CD4-positive, CD25-positive, alpha-beta regulatory T cell (primary cell): ENCODE data around the gene MDM2. TPM values are rescaled to one million over a fixed set of nuclear protein-coding genes. Genes with fewer than 3 reads are reported as not detected.
A peak's percentile ranks its signal among the peaks of the same experiment; 100 is the strongest.
"Not testable (repeated sequence)": the region's sequence is repeated elsewhere in the genome, so short reads cannot be mapped to it uniquely, and the experiment has no call there.

Source experiments
- ATAC-seq, 2 donors: fragments of 150-1000 bp; cut with Tn5 transposase; one replicate each; pipeline ENCODE4 v1.10.0; 2021; ENCODE audit warnings: low read depth in 2 of 2, moderate number of reproducible peaks in 2 of 2, moderate library complexity in 1 of 2
- DNase-seq, 3 donors: peaks; one replicate each; pipeline versions ENCODE4 v3.0.0 to v3.0.0-alpha.2; 2012 to 2022; ENCODE audit warnings: mixed read lengths in 1 of 3
- H3K27ac ChIP-seq: one replicate; pipeline ENCODE4 v1.7.0; 2013; ENCODE audit warnings: mild to moderate bottlenecking, low read length; ENCODE audit not compliant: insufficient read depth, poor library complexity, severe bottlenecking
- H3K27me3 ChIP-seq: one replicate; pipeline ENCODE4 v1.7.0; 2013; ENCODE audit warnings: low read length; ENCODE audit not compliant: control insufficient read depth, insufficient read depth
- H3K36me3 ChIP-seq: one replicate; pipeline ENCODE4 v1.7.0; 2013; ENCODE audit warnings: mild to moderate bottlenecking, low read length, moderate library complexity; ENCODE audit not compliant: control insufficient read depth, insufficient read depth
- H3K4me1 ChIP-seq: 2 replicates; pipeline ENCODE4 v1.7.0; 2013; ENCODE audit warnings: mild to moderate bottlenecking, low read length; ENCODE audit not compliant: insufficient read depth, control insufficient read depth, poor library complexity, severe bottlenecking
- H3K4me3 ChIP-seq: one replicate; pipeline ENCODE4 v1.7.0; 2013; ENCODE audit warnings: low read depth, mild to moderate bottlenecking, low read length, moderate library complexity
- H3K9me3 ChIP-seq, 2 experiments: 1 replicate in 1 of 2; 2 replicates in 1 of 2; pipeline ENCODE4 v1.7.0; 2013; ENCODE audit warnings: low read length in 2 of 2, mild to moderate bottlenecking in 1 of 2, moderate library complexity in 1 of 2; ENCODE audit not compliant: control insufficient read depth in 2 of 2
- H3K27ac Mint-ChIP-seq, 3 donors: one replicate each; pipeline ENCODE4 v1.8.0; 2020 to 2022; ENCODE audit warnings: mild to moderate bottlenecking in 3 of 3, mixed read lengths in 3 of 3, moderate library complexity in 2 of 3
- H3K27me3 Mint-ChIP-seq: one replicate; pipeline ENCODE4 v1.8.0; 2022; ENCODE audit warnings: mild to moderate bottlenecking, mixed read lengths
- H3K36me3 Mint-ChIP-seq: one replicate; pipeline ENCODE4 v1.8.0; 2020; ENCODE audit warnings: mixed read lengths
- H3K4me1 Mint-ChIP-seq, 4 donors: one replicate each; pipeline ENCODE4 v1.8.0; 2020 to 2022; ENCODE audit warnings: mixed read lengths in 4 of 4, mild to moderate bottlenecking in 1 of 4
- H3K4me3 Mint-ChIP-seq, 4 donors: one replicate each; pipeline ENCODE4 v1.8.0; 2020 to 2022; ENCODE audit warnings: mild to moderate bottlenecking in 4 of 4, mixed read lengths in 4 of 4, moderate library complexity in 3 of 4
- H3K9me3 Mint-ChIP-seq, 7 donors: one replicate each; pipeline ENCODE4 v1.8.0; 2020 to 2022; ENCODE audit warnings: mixed read lengths in 7 of 7, mild to moderate bottlenecking in 3 of 7, moderate library complexity in 2 of 7
- polyA plus RNA-seq, 4 donors: library from polyadenylated mRNA; unstranded; fragments of 300-500 nt; fragmentation: Illumina TruSeq; gene quantifications; one replicate each; pipeline ENCODE4 v1.2.3, GENCODE V29; 2021
- total RNA-seq: library from RNA; stranded (reverse); gene quantifications from one replicate; pipeline ENCODE4 v1.2.3, GENCODE V29; 2022

MDM2 gene
- total and polyA plus RNA-seq, 5 donors from 2014 or later = 21.8 to 101 (median 24.0) TPM

DNA sequence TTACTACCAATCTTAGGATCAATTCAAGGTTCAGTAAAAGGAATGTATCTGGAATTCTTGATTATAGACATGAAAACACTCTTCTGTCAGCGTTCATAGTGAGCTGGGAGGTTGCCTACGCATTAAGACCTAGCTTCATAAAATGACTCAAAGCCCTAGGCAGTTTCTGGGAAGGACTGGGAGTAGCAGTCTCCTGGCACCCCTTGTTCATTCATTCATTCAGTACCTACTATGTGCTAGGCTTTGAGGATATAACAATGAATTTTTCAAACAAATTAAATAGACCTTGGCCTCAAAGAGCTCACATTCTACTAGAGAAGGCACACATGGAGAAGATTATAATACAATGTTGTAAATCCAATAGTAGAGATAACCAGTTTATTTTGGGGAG lies 46.1 kb downstream of the MDM2 start:
- Histone ChIP-seq H3K36me3 (no peaks in the 10 kb centered on the region), H3K27ac (no peak overlapping the region), H3K4me1 (no peaks in the 10 kb centered on the region), H3K4me3 (no peak overlapping the region), H3K27me3 (no peaks in the 10 kb centered on the region), H3K9me3 (no peaks in the 10 kb centered on the region)
- peaks cover 3% of the 10 kb centered on the region for H3K36me3 Mint-ChIP-seq
- H3K27ac Mint-ChIP-seq = no peak overlapping the region
- no peak overlapping the region for H3K4me3 Mint-ChIP-seq
- peaks cover 4% of the 10 kb centered on the region for H3K27me3 Mint-ChIP-seq
- no peak for ATAC-seq
- no peaks in the 10 kb centered on the region for H3K9me3 Mint-ChIP-seq
- no peak for DNase-seq
- peaks cover 0 to 3% (median 0%) of the 10 kb centered on the region in 4 donors for H3K4me1 Mint-ChIP-seq

DNA sequence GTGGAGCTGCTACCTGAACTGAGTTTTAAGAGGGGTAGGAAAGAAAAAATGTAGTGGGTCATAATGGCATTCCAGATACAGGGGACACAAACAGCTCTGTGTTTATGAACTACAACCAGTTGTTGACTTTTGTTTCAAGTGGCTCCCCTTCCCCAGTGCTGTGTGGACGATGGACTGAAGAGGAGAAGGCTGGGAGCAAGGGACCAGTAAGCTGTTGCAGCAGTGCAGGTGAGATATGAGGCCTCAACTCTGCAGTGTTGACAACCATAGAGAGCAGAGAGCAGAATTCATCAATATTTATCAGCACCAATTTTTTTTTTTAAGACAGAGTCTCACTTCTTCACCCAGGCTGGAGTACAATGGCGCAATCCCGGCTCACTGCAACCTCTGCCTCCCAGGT lies 46.6 kb downstream of the MDM2 start:
- ATAC-seq = no peak
- no peak for DNase-seq
- Histone ChIP-seq H3K27me3 (no peaks in the 10 kb centered on the region), H3K4me3 (no peak overlapping the region), H3K9me3 (no peaks in the 10 kb centered on the region), H3K36me3 (no peaks in the 10 kb centered on the region), H3K27ac (no peak overlapping the region), H3K4me1 (no peaks in the 10 kb centered on the region)
- Mint-ChIP-seq H3K4me1 (peaks cover 0 to 3% (median 0%) of the 10 kb centered on the region in 4 donors), H3K4me3 (no peak overlapping the region), H3K27me3 (peaks cover 4% of the 10 kb centered on the region), H3K36me3 (peaks cover 3% of the 10 kb centered on the region), H3K27ac (no peak overlapping the region), H3K9me3 (no peaks in the 10 kb centered on the region)

DNA sequence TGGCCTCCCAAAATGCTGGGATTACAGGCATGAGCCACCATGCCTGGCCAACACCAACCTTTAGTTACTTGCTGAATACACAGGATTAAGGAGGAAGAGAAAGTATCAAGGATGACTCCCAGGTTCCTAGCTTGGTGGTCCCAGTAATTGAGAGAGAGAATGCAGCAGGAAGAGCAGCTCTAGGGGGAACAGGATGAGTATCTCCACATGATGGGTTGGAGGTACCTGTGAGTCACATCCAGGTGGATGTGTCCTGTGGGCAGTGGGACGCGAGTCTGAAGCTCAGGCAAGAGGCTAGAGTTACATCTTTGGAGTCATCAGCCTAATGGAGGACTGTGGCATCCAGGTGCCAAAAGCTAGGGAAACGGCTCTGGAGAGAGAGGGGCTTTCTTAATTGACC lies 47.1 kb downstream of the MDM2 start:
- Histone ChIP-seq H3K27me3 (no peaks in the 10 kb centered on the region), H3K27ac (no peak overlapping the region), H3K36me3 (no peaks in the 10 kb centered on the region), H3K4me1 (no peaks in the 10 kb centered on the region), H3K9me3 (no peaks in the 10 kb centered on the region), H3K4me3 (no peak overlapping the region)
- ATAC-seq (no peak), DNase-seq (no peak)
- Mint-ChIP-seq H3K27ac (no peak overlapping the region), H3K27me3 (peaks cover 4% of the 10 kb centered on the region), H3K4me3 (no peak overlapping the region), H3K9me3 (no peaks in the 10 kb centered on the region), H3K4me1 (peaks cover 0 to 3% (median 1%) of the 10 kb centered on the region in 4 donors), H3K36me3 (peaks cover 3% of the 10 kb centered on the region)

DNA sequence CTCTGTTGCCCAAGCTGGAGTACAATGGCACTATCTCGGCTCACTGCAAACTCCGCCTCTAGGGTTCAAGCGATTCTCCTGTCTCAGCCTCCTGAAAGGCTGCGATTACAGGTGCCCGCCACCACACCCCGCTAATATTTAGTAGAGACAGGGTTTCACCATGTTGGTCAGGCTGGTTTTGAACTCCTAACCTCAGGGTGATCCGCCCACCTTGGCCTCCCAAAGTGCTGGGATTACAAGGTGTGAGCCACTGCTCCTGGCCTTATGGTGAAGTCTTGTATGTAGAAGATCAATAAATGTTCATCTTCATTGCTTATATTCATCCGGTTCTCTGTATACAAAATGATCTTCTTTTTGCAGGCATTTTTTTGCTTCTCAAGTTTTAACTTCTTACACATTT lies 47.8 kb downstream of the MDM2 start:
- ATAC-seq = no peak
- H3K27ac Mint-ChIP-seq = no peak overlapping the region

DNA sequence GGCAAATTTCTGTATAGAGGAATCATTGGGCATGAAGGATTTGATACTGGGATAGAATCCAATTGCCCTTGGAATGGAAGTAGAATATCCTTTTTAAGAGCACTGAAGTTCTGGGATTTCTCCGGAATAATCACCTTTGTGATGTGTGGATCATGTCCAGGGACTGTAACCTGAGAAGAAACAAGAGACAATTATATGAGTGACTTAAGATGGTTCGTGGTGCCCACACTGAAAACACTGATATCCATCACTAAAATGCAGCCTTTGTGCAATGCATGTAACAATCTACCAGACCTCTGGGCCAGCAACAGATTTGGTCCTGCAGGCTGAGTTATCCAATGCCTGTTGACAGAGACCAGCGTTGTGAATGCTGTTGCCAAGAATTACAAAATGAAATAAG lies 48.5 kb downstream of the MDM2 start:
- Mint-ChIP-seq H3K27ac (no peak overlapping the region), H3K36me3 (peaks cover 3% of the 10 kb centered on the region), H3K4me3 (no peak overlapping the region), H3K9me3 (no peaks in the 10 kb centered on the region), H3K27me3 (peaks cover 4% of the 10 kb centered on the region), H3K4me1 (peaks cover 0 to 5% (median 0%) of the 10 kb centered on the region in 4 donors)
- no peaks in the 10 kb centered on the region for H3K4me1 ChIP-seq
- H3K9me3 ChIP-seq = no peaks in the 10 kb centered on the region
- DNase-seq (no peak), ATAC-seq (no peak)
- H3K36me3 ChIP-seq = no peaks in the 10 kb centered on the region
- H3K4me3 ChIP-seq = no peak overlapping the region
- H3K27ac ChIP-seq = no peak overlapping the region
- no peaks in the 10 kb centered on the region for H3K27me3 ChIP-seq

More for the DNA sequence above, 47.8 kb downstream of the MDM2 start:
- Mint-ChIP-seq H3K27me3 (peaks cover 4% of the 10 kb centered on the region), H3K36me3 (peaks cover 3% of the 10 kb centered on the region), H3K4me1 (peaks cover 0 to 5% (median 0%) of the 10 kb centered on the region in 4 donors), H3K4me3 (no peak overlapping the region), H3K9me3 (no peaks in the 10 kb centered on the region)
- Histone ChIP-seq H3K27ac (no peak overlapping the region), H3K27me3 (no peaks in the 10 kb centered on the region), H3K9me3 (no peaks in the 10 kb centered on the region), H3K36me3 (no peaks in the 10 kb centered on the region), H3K4me1 (no peaks in the 10 kb centered on the region), H3K4me3 (no peak overlapping the region)
- DNase-seq = no peak

DNA sequence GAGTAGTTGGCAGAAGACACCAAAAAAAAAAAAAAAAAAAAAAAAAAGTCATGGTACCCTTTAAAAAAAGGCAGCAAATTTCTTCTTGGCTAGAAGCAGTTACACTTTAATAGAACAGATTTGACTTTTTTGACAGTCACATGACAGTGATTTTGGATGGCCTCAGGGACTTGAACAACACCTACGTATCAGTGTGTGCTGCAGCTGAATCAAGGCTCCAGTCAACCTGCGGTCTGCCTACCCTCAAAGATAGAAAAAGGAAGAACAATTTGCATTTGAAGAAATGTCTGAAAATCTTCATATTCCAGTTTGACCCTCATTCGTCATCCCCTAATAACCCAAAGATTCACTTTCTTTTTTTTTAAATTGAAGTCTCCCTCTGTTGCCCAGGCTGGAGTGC lies 53.9 kb downstream of the MDM2 start:
- no peak for DNase-seq
- H3K36me3 Mint-ChIP-seq = no peaks in the 10 kb centered on the region

DNA sequence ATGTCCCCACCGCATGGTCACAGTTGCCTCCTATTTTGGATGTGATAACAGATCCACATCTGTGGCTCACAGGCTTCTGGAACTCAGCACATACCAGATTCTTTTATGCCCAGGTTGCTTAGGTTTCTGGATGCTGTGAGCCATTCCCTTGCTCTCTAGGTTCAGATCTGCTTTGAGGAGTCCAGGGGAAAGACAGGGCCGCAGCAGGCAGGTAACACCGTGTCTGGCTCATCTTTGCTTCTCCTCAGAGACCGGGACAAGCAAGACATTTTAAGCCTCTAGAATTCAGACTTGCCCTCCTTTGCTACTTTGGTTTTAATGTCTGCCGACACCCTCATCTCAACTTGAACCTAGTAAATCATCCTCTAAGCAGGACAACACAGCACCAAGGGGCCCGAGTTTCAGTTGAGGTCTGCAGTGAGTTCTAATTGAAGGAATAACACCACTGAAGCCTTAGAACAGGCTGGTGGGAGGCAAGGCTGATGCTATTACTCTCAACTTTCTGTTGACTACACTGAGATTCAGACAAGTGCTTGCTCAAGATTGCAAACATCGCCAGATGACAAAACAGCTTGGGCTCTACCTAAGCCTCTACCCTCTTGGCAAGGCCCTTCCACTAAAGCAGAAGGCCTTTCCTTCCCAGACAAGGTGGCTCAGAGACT lies 55.3 kb downstream of the MDM2 start:
- Histone ChIP-seq H3K27ac (no peak overlapping the region), H3K9me3 (no peaks in the 10 kb centered on the region), H3K4me3 (no peak overlapping the region), H3K27me3 (no peaks in the 10 kb centered on the region), H3K36me3 (no peaks in the 10 kb centered on the region), H3K4me1 (no peaks in the 10 kb centered on the region)
- Mint-ChIP-seq H3K27me3 (no peaks in the 10 kb centered on the region), H3K4me1 (peaks cover 0 to 8% (median 4%) of the 10 kb centered on the region in 4 donors), H3K9me3 (no peaks in the 10 kb centered on the region), H3K36me3 (no peaks in the 10 kb centered on the region), H3K27ac (no peak overlapping the region), H3K4me3 (no peak overlapping the region)
- no peak for ATAC-seq
- DNase-seq = no peak

More for the DNA sequence above, 53.9 kb downstream of the MDM2 start:
- Mint-ChIP-seq H3K4me3 (no peak overlapping the region), H3K4me1 (peaks cover 0 to 8% (median 4%) of the 10 kb centered on the region in 4 donors), H3K27me3 (no peaks in the 10 kb centered on the region), H3K27ac (no peak overlapping the region), H3K9me3 (no peaks in the 10 kb centered on the region)
- Histone ChIP-seq H3K4me1 (no peaks in the 10 kb centered on the region), H3K27ac (no peak overlapping the region), H3K36me3 (no peaks in the 10 kb centered on the region), H3K4me3 (no peak overlapping the region), H3K9me3 (no peaks in the 10 kb centered on the region), H3K27me3 (no peaks in the 10 kb centered on the region)
- ATAC-seq = no peak

DNA sequence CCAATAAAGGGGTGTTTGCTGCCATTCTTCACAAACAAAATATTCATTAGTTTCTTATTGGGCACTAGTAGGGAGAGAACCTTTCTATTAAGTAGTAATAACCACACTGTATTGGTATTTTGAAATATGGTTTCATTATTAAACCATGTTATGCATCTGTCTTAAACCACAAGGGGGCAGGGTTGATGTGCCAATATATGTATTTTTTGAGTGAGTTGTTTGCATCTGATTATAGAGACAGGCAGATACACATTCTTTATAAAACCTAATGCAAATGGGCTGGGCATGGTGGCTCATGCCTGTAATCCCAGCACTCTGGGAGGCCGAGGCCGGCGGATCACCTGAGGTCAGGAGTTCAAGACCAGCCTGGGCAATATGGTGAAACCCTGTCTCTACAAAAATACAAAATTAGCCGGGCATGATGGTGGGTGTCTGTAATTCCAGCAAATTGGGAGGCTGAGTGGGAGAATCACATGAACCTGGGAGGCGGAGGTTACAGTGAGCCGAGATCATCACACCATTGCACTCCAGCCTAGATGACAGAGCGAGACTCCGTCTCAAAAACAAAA lies 56.0 kb downstream of the MDM2 start:
- not testable (repeated sequence) for H3K27me3 ChIP-seq, H3K36me3 Mint-ChIP-seq, H3K4me3 Mint-ChIP-seq, H3K27ac ChIP-seq, H3K27ac Mint-ChIP-seq, H3K4me1 ChIP-seq, H3K27me3 Mint-ChIP-seq, H3K9me3 Mint-ChIP-seq, H3K4me1 Mint-ChIP-seq, H3K36me3 ChIP-seq, H3K9me3 ChIP-seq
- peak; percentile 58 to 60 for ATAC-seq
- H3K4me3 ChIP-seq = peak overlapping the region; percentile 41
- DNase-seq = peak in 2 of 3 donors; percentile 43 to 66
